Trophoblast cell (in vitro differentiated cells and primary cell): ENCODE results near the gene DYSF.

Experiments used
- DNase-seq, 2 donors: peaks; one replicate each; pipeline ENCODE4 v3.0.0-alpha.2; 2016
- H2AFZ ChIP-seq: 2 replicates; pipeline ENCODE4 v1.6.1; 2013; ENCODE audit warnings: low read length, moderate library complexity, mild to moderate bottlenecking; ENCODE audit not compliant: insufficient read depth, poor library complexity
- H2AK5ac ChIP-seq: 2 replicates; pipeline ENCODE4 v1.6.1; 2013; ENCODE audit warnings: mild to moderate bottlenecking, low read length
- H2BK120ac ChIP-seq: 2 replicates; pipeline ENCODE4 v1.6.1; 2013; ENCODE audit warnings: low read length, mild to moderate bottlenecking, moderate library complexity; ENCODE audit not compliant: insufficient read depth, poor library complexity
- H2BK12ac ChIP-seq: 2 replicates; pipeline ENCODE4 v1.6.1; 2013; ENCODE audit warnings: mild to moderate bottlenecking, low read length, moderate library complexity
- H2BK5ac ChIP-seq: 2 replicates; pipeline ENCODE4 v1.6.1; 2013; ENCODE audit warnings: low read length, low read depth, moderate library complexity, mild to moderate bottlenecking; ENCODE audit not compliant: poor library complexity
- H3K14ac ChIP-seq: 2 replicates; pipeline ENCODE4 v1.6.1; 2013; ENCODE audit warnings: mild to moderate bottlenecking, low read length
- H3K18ac ChIP-seq: 2 replicates; pipeline ENCODE4 v1.6.1; 2013; ENCODE audit warnings: mild to moderate bottlenecking, low read length
- H3K23ac ChIP-seq: 2 replicates; pipeline ENCODE4 v1.6.1; 2013; ENCODE audit warnings: low read length
- H3K27ac ChIP-seq: 2 replicates; pipeline ENCODE4 v1.5.1; 2013; ENCODE audit warnings: low read depth, mild to moderate bottlenecking, inconsistent platforms, low read length, moderate library complexity
- H3K27me3 ChIP-seq: 2 replicates; pipeline ENCODE4 v1.6.1; 2013; ENCODE audit warnings: inconsistent platforms, mild to moderate bottlenecking, low read length, moderate library complexity; ENCODE audit not compliant: insufficient read depth
- H3K36me3 ChIP-seq, 2 experiments: 1 replicate in 1 of 2; 2 replicates in 1 of 2; pipeline ENCODE4 v1.6.1; 2013; ENCODE audit warnings: low read length in 2 of 2, mild to moderate bottlenecking in 2 of 2, moderate library complexity in 1 of 2; ENCODE audit not compliant: insufficient read depth in 2 of 2, control insufficient read depth in 1 of 2
- H3K4ac ChIP-seq: 2 replicates; pipeline ENCODE4 v1.6.1; 2013; ENCODE audit warnings: low read depth, mild to moderate bottlenecking, low read length, moderate library complexity
- H3K4me1 ChIP-seq, 2 experiments: 1 replicate in 1 of 2; 2 replicates in 1 of 2; pipeline ENCODE4 v1.6.1; 2013; ENCODE audit warnings: low read length in 2 of 2, mild to moderate bottlenecking in 2 of 2, moderate library complexity in 1 of 2; ENCODE audit not compliant: insufficient read depth in 2 of 2, control insufficient read depth in 1 of 2
- H3K4me2 ChIP-seq: 2 replicates; pipeline ENCODE4 v1.6.1; 2013; ENCODE audit warnings: inconsistent platforms, mild to moderate bottlenecking, low read length, moderate library complexity
- H3K4me3 ChIP-seq: 2 replicates; pipeline ENCODE4 v1.5.1; 2013; ENCODE audit warnings: mild to moderate bottlenecking, low read depth, low read length, inconsistent platforms
- H3K79me1 ChIP-seq: one replicate; pipeline ENCODE4 v1.6.1; 2013; ENCODE audit warnings: low read length
- H3K79me2 ChIP-seq: 2 replicates; pipeline ENCODE4 v1.6.1; 2013; ENCODE audit warnings: low read length, mild to moderate bottlenecking; ENCODE audit not compliant: control insufficient read depth, insufficient read depth, poor library complexity
- H3K9ac ChIP-seq: 2 replicates; pipeline ENCODE4 v1.6.1; 2013; ENCODE audit warnings: mild to moderate bottlenecking, low read length
- H3K9me3 ChIP-seq: 2 replicates; pipeline ENCODE4 v1.6.1; 2013; ENCODE audit warnings: low read depth, mild to moderate bottlenecking, control low read depth, inconsistent platforms, low read length; ENCODE audit not compliant: insufficient read depth
- H4K12ac ChIP-seq: 2 replicates; pipeline ENCODE4 v1.6.1; 2013; ENCODE audit warnings: low read depth, mild to moderate bottlenecking, low read length, moderate library complexity
- H4K8ac ChIP-seq: 2 replicates; pipeline ENCODE4 v1.6.1; 2013; ENCODE audit warnings: low read depth, mild to moderate bottlenecking, low read length, moderate library complexity
- H4K91ac ChIP-seq: one replicate; pipeline ENCODE4 v1.6.1; 2013; ENCODE audit warnings: low read depth, mild to moderate bottlenecking, low read length, moderate library complexity
- WGBS: extraction: QIAGEN DNeasy Blood & Tissue Kit; methylation state at CpG from one replicate; pipeline ENCODE4 v1.1.7; 2013; ENCODE audit warnings: missing lambda C conversion rate; ENCODE audit not compliant: insufficient read length, insufficient coverage; ENCODE audit errors: extremely low coverage; 5-methylcytosine and 5-hydroxymethylcytosine counted together

The DYSF gene

GRCh38 chr2:71687412-71687811, 234.1 kb downstream of the DYSF start:
- no peaks in the 10 kb centered on the region for H3K27me3 ChIP-seq
- H3K79me1 ChIP-seq: no peaks in the 10 kb centered on the region
- H3K4me1 ChIP-seq: peaks cover 7 to 14% of the 10 kb centered on the region in 2 experiments
- DNase-seq: no peak
- no peak overlapping the region for H3K9ac ChIP-seq
- H3K4ac ChIP-seq: no peak overlapping the region
- no peak overlapping the region for H3K4me3 ChIP-seq
- no peak overlapping the region for H4K8ac ChIP-seq
- H4K12ac ChIP-seq: no peak overlapping the region
- WGBS: no CpG with 5 or more reads among the region's 10 CpGs
- no peak overlapping the region for H2AFZ ChIP-seq
- H4K91ac ChIP-seq: no peak overlapping the region
- peaks cover 2% of the 10 kb centered on the region for H3K9me3 ChIP-seq
- H3K27ac ChIP-seq: no peak overlapping the region
- H3K4me2 ChIP-seq: no peak overlapping the region
- H3K36me3 ChIP-seq: peaks cover 11% of the 10 kb centered on the region in 2 experiments
- H3K18ac ChIP-seq: no peak overlapping the region
- no peak overlapping the region for H3K14ac ChIP-seq
- no peak overlapping the region for H3K23ac ChIP-seq
- H2BK5ac ChIP-seq: no peak overlapping the region
- H2BK120ac ChIP-seq: no peak overlapping the region
- H2AK5ac ChIP-seq: no peak overlapping the region
- no peaks in the 10 kb centered on the region for H3K79me2 ChIP-seq
- H2BK12ac ChIP-seq: no peak overlapping the region

- Histone ChIP-seq H3K4ac (no peak overlapping the region), H3K14ac (no peak overlapping the region), H4K91ac (no peak overlapping the region), H4K12ac (no peak overlapping the region), H2BK12ac (no peak overlapping the region), H2AK5ac (no peak overlapping the region), H3K18ac (no peak overlapping the region), H3K23ac (no peak overlapping the region), H3K27me3 (no peaks in the 10 kb centered on the region), H2BK5ac (no peak overlapping the region), H3K36me3 (peaks cover 6 to 11% of the 10 kb centered on the region in 2 experiments), H3K9me3 (peaks cover 3% of the 10 kb centered on the region), H3K27ac (no peak overlapping the region), H3K4me1 (peaks cover 7 to 14% of the 10 kb centered on the region in 2 experiments), H3K9ac (no peak overlapping the region), H3K79me1 (no peaks in the 10 kb centered on the region), H3K79me2 (no peaks in the 10 kb centered on the region), H3K4me2 (no peak overlapping the region), H3K4me3 (no peak overlapping the region), H4K8ac (no peak overlapping the region), H2BK120ac (no peak overlapping the region), H2AFZ (no peak overlapping the region)
- no peak for DNase-seq
- WGBS: no CpG with 5 or more reads among the region's 7 CpGs
Measured at GRCh38 chr2:71688530-71688929, 235.2 kb downstream of the DYSF start.

- Histone ChIP-seq H3K4me1 (peaks cover 7 to 14% of the 10 kb centered on the region in 2 experiments), H3K27ac (no peak overlapping the region)
- no CpG with 5 or more reads among the region's 2 CpGs for WGBS
Measured at GRCh38 chr2:71689393-71689792, 236.0 kb downstream of the DYSF start.

GRCh38 chr2:71689968-71690834, 236.8 kb downstream of the DYSF start:
- no peak overlapping the region for H4K91ac ChIP-seq
- no peaks in the 10 kb centered on the region for H3K27me3 ChIP-seq
- no peak overlapping the region for H3K23ac ChIP-seq
- no peaks in the 10 kb centered on the region for H3K79me1 ChIP-seq
- no peak overlapping the region for H4K12ac ChIP-seq
- no peak overlapping the region for H2AK5ac ChIP-seq
- H2BK120ac ChIP-seq: no peak overlapping the region
- no peak overlapping the region for H3K27ac ChIP-seq
- no peak overlapping the region for H3K4me3 ChIP-seq
- no peaks in the 10 kb centered on the region for H3K79me2 ChIP-seq
- no peak for DNase-seq
- no peak overlapping the region for H2BK12ac ChIP-seq
- WGBS: no CpG with 5 or more reads among the region's 21 CpGs
- no peak overlapping the region for H3K18ac ChIP-seq
- H3K4me1 ChIP-seq: peaks cover 7 to 14% of the 10 kb centered on the region in 2 experiments
- no peak overlapping the region for H4K8ac ChIP-seq
- no peak overlapping the region for H2BK5ac ChIP-seq
- H2AFZ ChIP-seq: no peak overlapping the region
- H3K14ac ChIP-seq: no peak overlapping the region
- no peak overlapping the region for H3K4ac ChIP-seq
- peaks cover 2 to 7% of the 10 kb centered on the region in 2 experiments for H3K36me3 ChIP-seq
- H3K9me3 ChIP-seq: peaks cover 3% of the 10 kb centered on the region
- no peak overlapping the region for H3K4me2 ChIP-seq
- no peak overlapping the region for H3K9ac ChIP-seq

More at GRCh38 chr2:71689393-71689792, 236.0 kb downstream of the DYSF start:
- H3K4me3 ChIP-seq: no peak overlapping the region
- no peak overlapping the region for H3K23ac ChIP-seq
- no peaks in the 10 kb centered on the region for H3K79me2 ChIP-seq
- no peak overlapping the region for H3K18ac ChIP-seq
- H4K91ac ChIP-seq: no peak overlapping the region
- H2BK120ac ChIP-seq: no peak overlapping the region
- no peaks in the 10 kb centered on the region for H3K27me3 ChIP-seq
- H4K8ac ChIP-seq: no peak overlapping the region
- H2BK5ac ChIP-seq: no peak overlapping the region
- H4K12ac ChIP-seq: no peak overlapping the region
- peaks cover 6 to 8% of the 10 kb centered on the region in 2 experiments for H3K36me3 ChIP-seq
- H3K9me3 ChIP-seq: peaks cover 3% of the 10 kb centered on the region
- no peaks in the 10 kb centered on the region for H3K79me1 ChIP-seq
- H2AFZ ChIP-seq: no peak overlapping the region
- no peak overlapping the region for H3K4ac ChIP-seq
- no peak overlapping the region for H2BK12ac ChIP-seq
- H2AK5ac ChIP-seq: no peak overlapping the region
- no peak for DNase-seq
- no peak overlapping the region for H3K4me2 ChIP-seq
- H3K9ac ChIP-seq: no peak overlapping the region
- H3K14ac ChIP-seq: no peak overlapping the region
